IgD-negative memory B cell (primary cell): ENCODE results near the gene DNASE1L3. TPM values are rescaled to one million over a fixed set of nuclear protein-coding genes. Genes with fewer than 3 reads are reported as not detected.

Experiments used
- H3K27ac Mint-ChIP-seq, 3 donors: one replicate each; pipeline ENCODE4 v1.8.0; 2020 to 2022; ENCODE audit warnings: mild to moderate bottlenecking in 3 of 3, mixed read lengths in 3 of 3, moderate library complexity in 1 of 3
- H3K27me3 Mint-ChIP-seq: one replicate; pipeline ENCODE4 v1.8.0; 2021; ENCODE audit warnings: mixed read lengths
- H3K36me3 Mint-ChIP-seq: one replicate; pipeline ENCODE4 v1.8.0; 2020; ENCODE audit warnings: mild to moderate bottlenecking, mixed read lengths
- H3K4me1 Mint-ChIP-seq, 3 donors: one replicate each; pipeline ENCODE4 v1.8.0; 2020 to 2022; ENCODE audit warnings: mixed read lengths in 3 of 3, mild to moderate bottlenecking in 1 of 3
- H3K4me3 Mint-ChIP-seq, 4 donors: one replicate each; pipeline ENCODE4 v1.8.0; 2020 to 2022; ENCODE audit warnings: mild to moderate bottlenecking in 4 of 4, mixed read lengths in 4 of 4, moderate library complexity in 3 of 4
- H3K9me3 Mint-ChIP-seq, 3 donors: one replicate each; pipeline ENCODE4 v1.8.0; 2020 to 2021; ENCODE audit warnings: mixed read lengths in 3 of 3, mild to moderate bottlenecking in 1 of 3
- polyA plus RNA-seq: library from polyadenylated mRNA; unstranded; fragments of 300-500 nt; fragmentation: Illumina TruSeq; gene quantifications from one replicate; pipeline ENCODE4 v1.2.3, GENCODE V29; 2021

DNASE1L3 gene
- polyA plus RNA-seq, 1 donor from 2014 or later = 1.7 TPM

DNA sequence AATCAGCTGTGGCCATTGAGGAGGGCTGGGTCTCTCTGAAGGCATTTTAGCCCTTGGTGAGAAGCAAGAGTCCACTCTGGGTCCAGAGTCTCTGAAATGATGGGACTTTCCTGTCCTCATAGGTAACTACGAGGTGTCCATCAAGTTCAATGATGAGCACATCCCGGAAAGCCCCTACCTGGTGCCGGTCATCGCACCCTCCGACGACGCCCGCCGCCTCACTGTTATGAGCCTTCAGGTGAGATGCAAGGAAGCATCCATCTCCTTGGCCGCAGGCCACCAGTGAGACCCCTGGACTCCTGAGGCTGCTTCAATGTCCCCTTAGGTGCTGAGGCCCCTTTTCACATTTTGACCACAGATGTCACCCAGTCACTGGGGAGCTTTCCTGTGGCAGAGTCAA lies 54.9 kb downstream of the DNASE1L3 start:
- H3K27me3 Mint-ChIP-seq = no peaks in the 10 kb centered on the region
- no peaks in the 10 kb centered on the region for H3K9me3 Mint-ChIP-seq
- no peak overlapping the region for H3K4me3 Mint-ChIP-seq
- peaks cover 12% of the 10 kb centered on the region for H3K36me3 Mint-ChIP-seq
- no peak overlapping the region for H3K27ac Mint-ChIP-seq
- peaks cover 0 to 1% (median 0%) of the 10 kb centered on the region in 3 donors for H3K4me1 Mint-ChIP-seq

DNA sequence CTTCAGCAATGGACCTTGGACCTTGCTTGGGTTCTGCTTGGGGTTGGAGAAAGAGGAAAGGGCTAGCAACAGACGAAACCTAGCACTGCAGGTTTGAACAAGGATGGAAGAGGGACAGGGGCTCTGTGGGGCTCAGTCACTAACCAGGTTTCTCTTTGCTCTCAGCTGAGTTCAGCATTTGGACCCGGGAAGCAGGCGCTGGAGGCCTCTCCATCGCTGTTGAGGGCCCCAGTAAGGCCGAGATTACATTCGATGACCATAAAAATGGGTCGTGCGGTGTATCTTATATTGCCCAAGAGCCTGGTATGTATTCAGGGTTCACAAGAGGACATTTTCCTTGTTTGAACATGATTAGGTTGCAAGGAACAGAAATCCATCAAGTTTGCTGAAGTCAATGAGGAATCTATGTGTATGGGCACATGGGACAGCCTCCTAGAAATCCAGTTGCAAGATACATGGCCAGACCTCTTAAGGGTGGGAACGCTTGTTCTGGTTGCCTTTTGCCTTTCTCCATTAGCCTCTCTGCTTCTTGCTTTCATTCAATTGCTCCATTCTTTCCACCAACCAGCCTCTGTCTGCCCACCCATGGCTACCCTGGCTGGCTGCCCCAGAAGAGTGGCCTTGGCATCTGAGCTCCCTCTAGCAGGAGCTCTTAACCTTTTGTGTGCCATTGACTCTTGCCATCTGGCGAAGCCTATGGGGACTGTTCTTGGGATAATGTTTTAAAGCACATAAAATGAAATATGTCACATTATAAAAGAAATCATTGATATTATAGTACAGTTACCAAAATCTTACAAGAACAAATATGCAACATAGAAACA lies 55.9 kb downstream of the DNASE1L3 start:
- Mint-ChIP-seq H3K9me3 (no peaks in the 10 kb centered on the region), H3K27me3 (no peaks in the 10 kb centered on the region), H3K4me1 (no peaks in the 10 kb centered on the region), H3K36me3 (peaks cover 12% of the 10 kb centered on the region), H3K27ac (no peak overlapping the region), H3K4me3 (no peak overlapping the region)

- Mint-ChIP-seq H3K9me3 (no peaks in the 10 kb centered on the region), H3K36me3 (peaks cover 12% of the 10 kb centered on the region), H3K4me1 (no peaks in the 10 kb centered on the region), H3K27me3 (no peaks in the 10 kb centered on the region), H3K4me3 (no peak overlapping the region), H3K27ac (no peak overlapping the region)
Measured at GRCh38 chr3:58153371-58153770, 57.4 kb downstream of the DNASE1L3 start.

DNA sequence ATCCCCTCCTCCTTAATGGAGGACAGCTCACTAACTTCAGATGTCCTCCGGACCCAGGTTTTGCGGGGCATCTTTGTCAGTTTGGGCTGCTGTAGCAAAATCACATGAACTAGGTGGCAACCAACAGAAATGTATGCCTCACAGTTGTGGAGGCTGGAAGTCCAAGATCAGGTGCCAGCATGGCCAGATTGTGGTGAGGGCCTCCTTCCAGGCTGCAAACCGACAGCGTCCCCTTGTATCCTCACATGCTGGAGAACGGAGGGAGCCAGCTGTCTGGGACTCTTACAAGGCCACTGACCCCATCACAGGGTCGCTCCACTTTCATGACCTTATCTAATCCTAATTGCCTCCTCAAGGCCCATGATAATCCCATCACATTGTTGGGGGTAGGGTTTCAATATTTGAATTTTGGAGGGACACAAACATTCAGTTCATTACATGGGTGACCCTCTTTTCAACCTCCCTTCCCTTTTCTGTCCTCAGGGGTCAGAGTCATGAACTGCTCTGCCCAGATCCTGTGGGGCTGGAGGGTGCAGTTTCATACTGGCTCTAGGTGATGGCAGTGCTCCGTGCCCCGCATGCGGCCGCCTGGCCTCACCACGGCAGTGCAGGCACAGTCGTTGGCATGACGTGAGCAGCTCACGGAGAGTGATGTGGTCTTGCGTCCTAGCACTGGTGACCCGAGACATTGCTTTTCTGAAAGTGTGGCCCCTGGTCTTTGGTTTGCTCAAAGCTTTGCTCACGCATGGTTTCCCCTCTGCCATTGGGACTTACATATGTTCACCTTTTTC lies 58.4 kb downstream of the DNASE1L3 start:
- H3K36me3 Mint-ChIP-seq = peaks cover 12% of the 10 kb centered on the region
- H3K27me3 Mint-ChIP-seq = no peaks in the 10 kb centered on the region

GRCh38 chr3:58151637-58152036 lies 59.1 kb downstream of the DNASE1L3 start:
- Mint-ChIP-seq H3K4me3 (no peak overlapping the region), H3K4me1 (no peaks in the 10 kb centered on the region), H3K27me3 (no peaks in the 10 kb centered on the region), H3K36me3 (peaks cover 12% of the 10 kb centered on the region), H3K27ac (no peak overlapping the region), H3K9me3 (no peaks in the 10 kb centered on the region)

More for the DNA sequence above, 58.4 kb downstream of the DNASE1L3 start:
- H3K27ac Mint-ChIP-seq = no peak overlapping the region
- H3K9me3 Mint-ChIP-seq = no peaks in the 10 kb centered on the region
- H3K4me1 Mint-ChIP-seq = no peaks in the 10 kb centered on the region
- H3K4me3 Mint-ChIP-seq = no peak overlapping the region

DNA sequence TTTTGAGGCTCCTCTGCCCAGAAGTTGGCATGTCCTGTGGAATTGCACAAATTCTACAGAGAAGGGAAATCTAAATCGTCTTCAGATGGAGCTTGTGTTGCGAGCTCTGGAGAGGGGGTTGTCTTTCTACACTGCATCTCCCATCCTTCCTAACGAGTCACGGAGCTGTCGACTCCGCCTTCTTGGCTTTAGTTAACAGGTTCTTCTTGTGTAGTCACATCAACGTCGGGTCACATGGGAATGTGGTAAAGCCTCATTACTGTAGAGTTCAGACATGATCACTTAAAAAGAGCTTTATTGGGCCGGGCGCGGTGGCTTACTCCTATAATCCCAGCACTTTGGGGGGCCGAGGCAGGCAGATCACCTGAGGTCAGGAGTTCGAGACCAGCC lies 60.0 kb downstream of the DNASE1L3 start:
- Mint-ChIP-seq H3K27ac (no peak overlapping the region), H3K9me3 (no peaks in the 10 kb centered on the region), H3K4me1 (no peaks in the 10 kb centered on the region), H3K4me3 (no peak overlapping the region), H3K27me3 (no peaks in the 10 kb centered on the region), H3K36me3 (peaks cover 9% of the 10 kb centered on the region)

DNA sequence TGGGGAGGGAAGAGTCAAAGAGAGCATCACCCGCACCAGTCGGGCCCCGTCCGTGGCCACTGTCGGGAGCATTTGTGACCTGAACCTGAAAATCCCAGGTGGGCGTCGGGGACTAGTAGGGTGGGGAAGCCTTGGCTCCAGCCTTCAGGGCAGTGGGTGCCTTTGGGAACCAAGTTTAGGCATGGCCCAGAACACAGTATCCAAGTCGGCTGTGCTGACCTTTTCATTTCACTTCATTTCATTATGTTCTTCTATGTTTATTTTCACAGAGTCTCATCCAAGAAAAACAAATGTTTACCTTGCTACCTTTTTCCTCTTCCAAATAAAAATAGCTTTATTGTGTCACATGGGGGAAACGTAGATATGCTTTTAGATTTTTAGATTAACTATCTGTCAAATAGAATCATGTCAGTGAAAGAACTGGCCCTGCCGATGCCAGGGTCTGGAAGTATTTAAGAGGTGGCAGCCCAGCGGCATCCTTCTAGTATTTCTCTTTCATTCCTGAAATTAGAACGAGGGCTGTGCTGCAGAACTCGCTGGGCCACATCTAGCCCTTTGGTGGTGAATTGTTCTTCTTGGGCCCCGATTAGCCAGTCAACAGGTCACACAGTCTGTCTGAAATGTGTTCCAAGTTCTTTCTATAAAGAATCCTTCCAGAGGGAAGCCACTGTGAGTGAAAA lies 60.5 kb downstream of the DNASE1L3 start:
- no peaks in the 10 kb centered on the region for H3K4me1 Mint-ChIP-seq
- H3K9me3 Mint-ChIP-seq = no peaks in the 10 kb centered on the region
- H3K27me3 Mint-ChIP-seq = no peaks in the 10 kb centered on the region
- H3K4me3 Mint-ChIP-seq = no peak overlapping the region
- peaks cover 9% of the 10 kb centered on the region for H3K36me3 Mint-ChIP-seq
- H3K27ac Mint-ChIP-seq = no peak overlapping the region

GRCh38 chr3:58148049-58148448 lies 62.7 kb downstream of the DNASE1L3 start:
- Mint-ChIP-seq H3K4me1 (no peaks in the 10 kb centered on the region), H3K9me3 (no peaks in the 10 kb centered on the region), H3K27me3 (no peaks in the 10 kb centered on the region), H3K4me3 (no peak overlapping the region), H3K36me3 (peaks cover 5% of the 10 kb centered on the region), H3K27ac (no peak overlapping the region)

GRCh38 chr3:58144478-58145325 lies 66.1 kb downstream of the DNASE1L3 start:
- peaks cover 4% of the 10 kb centered on the region for H3K36me3 Mint-ChIP-seq

GRCh38 chr3:58143417-58144055 lies 67.2 kb downstream of the DNASE1L3 start:
- Mint-ChIP-seq H3K27ac (peak overlapping the region in 1 of 3 donors; percentile 26), H3K36me3 (peaks cover 11% of the 10 kb centered on the region), H3K9me3 (peaks cover 0 to 2% (median 0%) of the 10 kb centered on the region in 3 donors), H3K27me3 (no peaks in the 10 kb centered on the region), H3K4me3 (no peak overlapping the region), H3K4me1 (peaks cover 0 to 7% (median 3%) of the 10 kb centered on the region in 3 donors)

More at GRCh38 chr3:58144478-58145325, 66.1 kb downstream of the DNASE1L3 start:
- Mint-ChIP-seq H3K4me3 (no peak overlapping the region), H3K9me3 (peaks cover 0 to 2% (median 0%) of the 10 kb centered on the region in 3 donors), H3K27me3 (no peaks in the 10 kb centered on the region), H3K4me1 (peaks cover 0 to under 1% (median 0%) of the 10 kb centered on the region in 3 donors), H3K27ac (peak overlapping the region in 1 of 3 donors; percentile 24)

Other genes with a start within 250 kb of the DNASE1L3 start
- 19.7 TPM for gene FLNB, start 202.6 kb downstream of the DNASE1L3 start, polyA plus RNA-seq
- 11.0 TPM for gene ABHD6, start 26.8 kb upstream of the DNASE1L3 start, polyA plus RNA-seq
- gene RPP14, start 95.3 kb upstream of the DNASE1L3 start, polyA plus RNA-seq = 9.9 TPM
- 21.1 TPM for gene HTD2, start 95.5 kb upstream of the DNASE1L3 start, polyA plus RNA-seq
- gene PXK, start 121.9 kb upstream of the DNASE1L3 start, polyA plus RNA-seq = 92.3 TPM
- gene PDHB, start 222.9 kb upstream of the DNASE1L3 start, polyA plus RNA-seq = 85.8 TPM